HPDE6-E6E7 (cell line): ENCODE data around the gene ARRB2.

Source experiments
- DNase-seq: peaks from one replicate; pipeline ENCODE4 v3.0.0; 2011; ENCODE audit warnings: missing footprints; ENCODE audit errors: extremely low spot score

Gene ARRB2

DNA sequence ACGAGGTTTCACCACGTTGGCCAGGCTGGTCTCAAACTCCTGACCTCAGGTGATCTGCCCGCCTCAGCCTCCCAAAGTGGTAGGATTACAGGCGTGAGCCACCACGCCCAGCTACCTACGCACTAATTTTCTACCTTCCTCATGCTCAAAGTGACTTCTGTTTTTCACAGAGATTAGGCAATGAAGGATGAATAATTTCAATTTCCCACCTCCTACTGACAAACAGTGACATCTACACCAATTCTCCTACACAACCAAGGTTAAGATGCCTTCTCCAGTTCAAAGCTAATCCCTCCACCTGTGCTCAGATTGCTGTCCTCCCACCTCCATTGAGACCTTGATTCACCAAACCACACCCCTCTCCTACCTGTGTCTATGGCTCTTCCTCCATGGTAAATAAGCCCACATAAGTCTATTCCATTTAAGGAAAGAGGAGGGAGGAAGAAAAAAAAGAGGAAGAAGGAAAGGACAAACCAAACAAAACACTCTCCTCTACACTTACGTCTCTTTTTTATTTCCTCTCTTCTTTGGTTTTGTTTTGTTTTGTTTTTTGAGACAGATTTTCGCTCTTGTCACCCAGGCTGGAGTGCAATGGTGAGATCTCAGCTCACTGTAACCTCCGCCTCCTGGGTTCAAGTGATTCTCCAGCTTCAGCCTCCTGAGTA is 15.3 kb downstream of the ARRB2 start:
- DNase-seq, result no peak

DNA sequence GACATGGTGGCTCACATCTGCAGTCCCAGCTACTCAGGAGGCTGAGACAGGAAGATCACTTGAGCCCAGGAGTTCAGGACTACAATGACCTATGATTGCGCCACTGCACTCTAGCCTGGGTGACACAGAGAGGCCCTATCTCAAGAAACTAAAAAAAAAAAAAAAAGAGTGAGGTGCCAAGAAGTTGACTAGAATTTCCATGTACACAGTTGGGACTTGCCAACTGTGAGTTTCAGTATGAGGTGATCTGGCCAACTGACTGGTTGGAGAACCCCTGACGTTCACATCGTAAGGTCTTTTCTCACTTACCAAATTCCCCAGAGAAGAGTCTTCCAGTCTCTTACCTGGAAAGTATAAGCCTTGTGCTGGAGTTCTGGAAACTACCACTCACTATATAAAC is 17.7 kb downstream of the ARRB2 start:
- DNase-seq, result no peak

DNA sequence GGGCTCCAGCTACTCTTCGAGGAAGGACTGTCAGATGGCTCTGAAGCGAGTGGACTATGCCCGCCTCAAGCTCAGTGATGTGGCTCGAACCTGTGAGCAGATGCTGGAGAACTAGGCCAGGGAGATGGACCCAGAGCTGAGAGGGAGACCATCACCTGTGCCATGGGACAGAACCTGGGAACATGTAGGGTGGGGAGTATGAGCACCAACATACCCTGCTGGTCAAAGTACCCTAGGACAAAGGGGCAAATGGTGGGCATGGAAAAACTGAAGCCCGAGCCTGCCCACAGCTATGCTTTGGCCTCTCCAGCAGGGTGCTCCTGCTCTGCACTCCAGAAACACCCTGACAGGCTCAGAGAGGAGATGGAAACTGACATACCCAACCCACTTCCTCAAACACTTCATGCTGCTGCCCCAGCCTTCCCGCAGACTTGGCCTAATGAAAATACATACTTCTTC is 22.7 kb downstream of the ARRB2 start:
- no peak for DNase-seq

DNA sequence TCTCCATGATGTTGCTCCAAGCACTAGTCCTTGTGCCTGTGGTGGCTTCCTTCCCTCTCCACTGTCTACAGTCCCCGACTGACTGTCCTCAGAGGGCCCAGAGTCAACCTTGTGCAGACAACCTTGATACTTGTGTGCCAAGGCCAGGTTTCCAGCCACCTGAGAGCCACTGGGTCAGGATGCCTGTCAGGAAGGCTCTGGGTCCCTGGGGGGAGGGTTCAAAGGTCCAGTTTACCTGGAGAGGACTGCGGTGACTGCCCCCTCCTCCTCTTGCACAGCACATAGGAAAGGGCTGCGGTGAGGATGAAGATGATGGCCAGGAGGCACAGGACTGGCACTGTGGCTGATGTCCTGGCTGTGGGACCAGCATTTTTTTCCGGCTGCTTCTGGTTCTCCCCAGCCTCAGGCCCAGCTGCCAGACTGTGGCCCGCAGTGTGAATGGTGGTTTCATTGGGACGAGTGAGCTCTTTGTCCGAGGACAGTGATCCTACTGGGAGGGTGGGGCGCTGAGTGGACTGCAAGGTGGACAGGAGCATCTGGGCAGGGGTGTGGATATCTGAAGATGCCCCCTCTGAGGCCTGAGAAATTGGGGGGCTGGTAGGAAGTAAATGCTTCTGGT is 24.5 kb downstream of the ARRB2 start:
- DNase-seq, result no peak

DNA sequence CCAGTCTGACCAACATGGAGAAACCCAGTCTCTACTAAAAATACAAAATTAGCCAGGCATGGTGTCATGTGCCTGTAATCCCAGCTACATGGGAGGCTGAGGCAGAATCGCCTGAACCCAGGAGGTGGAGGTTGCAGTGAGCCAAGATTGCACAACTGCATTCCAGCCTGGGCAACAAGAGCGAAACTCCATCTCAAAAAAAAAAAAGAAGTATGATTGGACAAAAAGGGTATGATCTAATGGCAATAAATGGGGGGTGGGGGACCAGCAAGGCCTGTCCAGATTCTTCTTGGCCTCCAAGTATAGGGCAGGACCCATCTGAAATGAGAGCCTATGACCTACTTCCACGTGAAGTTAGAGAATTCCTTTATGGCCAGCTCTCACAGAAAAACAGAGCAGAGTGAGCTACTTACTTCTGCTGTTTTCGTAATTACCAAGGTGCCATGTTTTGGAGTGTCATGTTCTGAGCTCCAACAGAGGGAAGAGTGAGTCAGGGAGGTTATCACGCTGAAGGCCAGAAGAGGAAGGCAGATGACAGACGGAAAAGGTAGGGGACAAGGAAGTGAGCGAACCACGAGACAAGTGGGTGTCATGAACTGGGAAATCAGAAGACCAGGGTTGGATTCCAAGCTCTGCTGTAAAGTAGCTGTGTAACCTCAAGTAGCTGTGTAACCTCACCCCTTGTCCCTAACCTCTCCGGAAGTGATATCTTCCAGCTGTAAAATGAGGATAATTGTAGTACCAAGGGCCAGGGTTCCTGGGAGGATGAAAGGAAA is 25.6 kb downstream of the ARRB2 start:
- DNase-seq, result no peak

DNA sequence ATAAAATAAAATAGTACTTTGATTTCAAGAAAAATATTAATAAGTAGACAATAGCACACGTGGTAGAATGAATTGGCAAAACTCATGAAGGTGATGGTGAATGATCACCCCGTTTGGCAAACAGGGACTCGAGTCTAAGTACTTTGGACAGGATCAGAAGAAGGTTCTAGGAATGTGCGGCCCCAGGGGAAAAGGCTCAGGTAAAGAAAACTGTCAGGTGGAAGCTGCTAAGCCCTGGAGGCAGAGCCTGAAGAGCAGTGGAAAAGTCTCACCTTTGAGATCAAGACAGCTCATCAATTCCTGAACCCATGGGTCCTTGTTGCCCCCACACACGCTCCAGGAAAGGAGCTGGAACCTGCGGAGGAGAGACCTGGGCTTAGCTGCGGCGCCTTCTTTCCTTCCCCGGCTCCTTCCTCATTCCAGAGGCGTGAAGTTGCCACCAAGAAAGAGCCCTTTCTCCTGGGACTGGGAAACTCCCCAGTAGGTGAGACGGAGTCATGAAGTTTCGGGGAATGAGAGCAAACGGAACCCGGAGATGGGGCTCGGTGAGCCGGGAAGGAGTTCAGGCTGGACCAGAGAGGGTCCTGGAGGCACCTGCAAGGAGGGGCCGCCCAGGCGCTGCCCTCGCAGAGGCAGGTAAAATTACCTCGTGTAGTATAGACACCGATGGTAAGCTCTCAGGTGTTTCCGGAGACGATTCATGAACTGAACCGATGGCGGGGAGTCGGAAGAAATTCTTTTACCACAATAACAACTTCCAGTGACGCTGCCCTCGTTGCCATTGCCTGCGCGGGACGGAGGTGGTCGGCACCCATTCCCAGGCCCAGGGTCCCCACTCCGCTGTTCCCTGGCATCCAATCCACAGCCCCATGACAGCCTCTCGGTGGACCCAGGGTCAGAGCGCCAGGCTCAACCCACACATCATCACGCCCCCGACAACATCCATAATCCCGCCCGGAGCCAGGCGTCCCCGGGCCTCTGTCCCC is 28.0 kb downstream of the ARRB2 start:
- DNase-seq, result peak; percentile 74

DNA sequence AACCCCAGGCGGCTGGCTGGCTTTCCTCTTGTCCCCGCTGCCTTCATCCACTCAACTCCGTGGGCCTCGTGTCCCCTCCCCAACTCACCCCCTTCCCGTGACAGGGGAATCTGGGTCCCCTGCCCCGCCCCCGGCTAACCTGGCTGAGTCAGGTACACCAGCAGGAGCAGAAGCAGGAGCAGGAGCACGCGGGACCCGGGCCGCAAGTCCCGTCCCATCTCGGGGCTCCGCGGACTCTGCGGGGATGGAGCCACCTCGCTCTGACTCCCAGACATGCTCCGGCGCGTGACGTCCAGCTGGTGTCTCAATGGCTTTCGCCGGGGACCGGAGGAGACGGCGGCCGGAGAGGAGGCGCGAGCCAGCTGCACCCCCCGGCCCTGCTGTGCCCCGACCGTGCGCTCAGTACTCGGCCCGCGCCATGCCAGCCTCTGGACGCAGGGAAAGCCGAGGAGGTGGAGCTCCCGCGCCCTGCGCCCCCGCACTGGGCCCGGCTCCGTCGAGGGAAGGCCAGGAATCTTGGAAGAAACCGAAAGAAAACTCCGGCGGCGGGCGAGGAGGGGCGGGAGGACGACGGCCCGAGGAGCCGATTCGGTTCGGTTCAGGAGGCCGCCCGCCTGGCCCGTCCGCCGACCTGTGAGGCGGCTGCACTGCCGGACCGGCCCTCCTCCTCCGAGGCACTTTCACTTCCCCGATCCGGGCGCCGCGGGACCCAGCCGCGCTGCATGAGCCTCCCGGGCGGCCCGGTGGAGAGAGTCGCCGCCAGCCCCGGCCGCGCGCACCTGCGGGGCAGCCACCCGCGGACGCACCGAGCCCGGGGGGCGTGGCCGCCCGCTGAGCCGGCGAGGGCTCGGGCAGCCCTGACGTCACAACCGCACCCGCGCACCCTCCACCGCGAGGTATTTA is 28.9 kb downstream of the ARRB2 start, which contains the start of the genes CXCL16 and ZMYND15:
Gene CXCL16, minus strand, starts transcription at position 807 of the 903 bp plus-strand sequence. Its CDS starts 589 bp downstream, at position 218.
Gene ZMYND15, plus strand, starts transcription at position 712 of the 903 bp plus-strand sequence. CDS start 716 bp downstream, outside the sequence.
- peak; percentile 81 for DNase-seq

DNA sequence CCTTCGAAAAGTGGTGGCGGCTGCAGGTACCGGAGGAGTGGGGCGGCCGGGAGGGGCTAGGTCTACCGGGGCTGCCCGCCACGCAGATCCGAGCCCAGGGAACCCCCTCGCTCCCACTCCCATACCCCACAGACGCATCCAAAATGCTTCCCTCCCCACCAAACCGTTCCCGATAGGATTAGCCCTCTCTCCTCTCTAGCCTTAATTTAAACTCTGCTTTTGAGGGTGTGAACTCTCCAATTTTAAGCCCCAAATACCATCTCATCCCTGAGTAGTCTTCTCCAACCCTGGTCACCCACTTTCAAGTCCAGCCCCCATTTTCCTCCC is 29.6 kb downstream of the ARRB2 start:
- DNase-seq, result no peak

DNA sequence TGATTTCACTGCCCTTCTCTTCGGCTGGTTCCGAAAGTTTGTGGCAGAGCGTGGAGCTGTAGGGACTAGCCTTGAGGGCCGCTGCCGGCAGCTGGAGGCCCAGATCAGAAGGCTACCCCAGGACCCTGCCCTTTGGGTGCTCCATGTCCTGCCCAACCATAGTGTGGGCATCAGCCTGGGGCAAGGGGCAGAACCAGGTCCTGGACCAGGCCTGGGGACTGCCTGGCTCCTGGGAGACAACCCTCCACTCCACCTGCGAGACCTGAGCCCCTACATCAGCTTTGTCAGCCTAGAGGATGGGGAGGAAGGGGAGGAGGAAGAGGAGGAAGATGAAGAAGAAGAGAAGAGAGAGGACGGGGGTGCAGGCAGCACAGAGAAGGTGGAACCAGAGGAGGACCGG is 30.2 kb downstream of the ARRB2 start:
- DNase-seq, result no peak

DNA sequence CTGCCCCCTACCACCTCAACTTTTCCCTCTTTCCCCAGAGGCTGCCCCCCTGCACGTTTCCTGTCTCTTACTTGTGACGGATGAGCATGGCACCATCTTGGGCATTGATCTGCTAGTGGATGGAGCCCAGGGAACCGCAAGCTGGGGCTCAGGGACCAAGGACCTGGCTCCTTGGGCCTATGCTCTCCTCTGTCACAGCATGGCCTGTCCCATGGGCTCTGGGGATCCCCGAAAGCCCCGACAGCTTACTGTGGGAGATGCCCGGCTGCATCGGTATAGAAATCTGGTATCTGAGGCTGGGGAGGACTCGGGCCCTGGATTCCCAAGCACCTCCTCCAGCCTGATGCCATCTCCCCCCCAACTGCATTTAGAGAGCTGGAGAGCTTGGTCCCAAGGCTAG is 31.1 kb downstream of the ARRB2 start:
- DNase-seq, result no peak

DNA sequence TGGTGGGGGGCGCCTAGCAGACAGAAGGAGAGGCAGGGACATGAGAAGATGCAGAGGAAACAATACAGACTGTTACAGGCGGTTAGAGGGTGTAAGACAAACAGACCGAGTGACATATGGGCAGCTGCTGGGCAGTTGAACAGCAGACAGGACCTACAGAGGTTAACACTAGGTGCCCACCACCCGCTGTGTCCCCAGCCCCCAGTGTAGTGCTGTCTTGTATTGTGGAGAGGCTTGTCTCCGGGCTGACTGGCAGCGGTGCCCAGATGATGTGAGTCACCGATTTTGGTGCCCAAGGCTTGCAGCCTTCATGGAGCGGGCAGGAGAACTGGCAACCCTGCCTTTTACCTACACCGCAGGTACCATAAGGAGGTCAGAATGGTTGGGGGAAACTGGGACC is 31.7 kb downstream of the ARRB2 start:
- DNase-seq, result no peak

DNA sequence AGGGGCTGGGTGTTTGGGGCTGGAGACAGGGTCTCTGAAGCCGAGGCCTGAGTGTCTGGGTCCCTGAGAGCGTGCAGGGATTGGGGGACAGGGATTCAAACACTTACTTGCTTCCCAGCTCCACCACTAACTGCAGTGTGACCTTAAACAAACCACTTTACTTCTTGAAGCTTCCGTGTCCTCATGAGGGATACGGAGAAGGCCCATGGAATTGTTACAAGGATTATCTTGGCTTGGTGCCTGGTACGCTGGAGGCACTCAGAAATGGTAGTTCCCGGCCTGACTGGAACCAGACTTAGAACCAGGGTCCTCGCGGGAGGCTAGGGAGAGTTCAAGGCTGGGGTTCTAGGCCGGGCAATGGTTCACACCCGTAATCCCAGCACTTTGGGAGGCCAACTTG is 32.2 kb downstream of the ARRB2 start:
- DNase-seq, result no peak

DNA sequence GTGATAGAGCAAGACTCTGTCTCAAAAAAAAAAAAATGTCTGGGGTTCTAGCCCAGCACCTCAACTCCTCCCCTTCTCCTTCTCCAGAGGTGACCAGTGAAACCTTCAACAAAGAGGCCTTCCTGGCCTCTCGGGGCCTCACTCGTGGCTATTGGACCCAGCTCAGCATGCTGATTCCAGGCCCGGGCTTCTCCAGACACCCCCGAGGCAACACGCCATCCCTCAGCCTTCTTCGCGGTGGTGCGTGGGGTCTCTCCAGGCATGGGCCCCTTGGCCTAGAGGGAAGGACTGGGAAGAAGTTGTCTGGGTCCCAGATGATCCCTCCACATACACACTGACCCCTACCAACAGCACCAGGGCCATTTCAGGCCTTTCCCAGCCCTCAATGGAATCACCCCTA is 32.8 kb downstream of the ARRB2 start:
- no peak for DNase-seq

DNA sequence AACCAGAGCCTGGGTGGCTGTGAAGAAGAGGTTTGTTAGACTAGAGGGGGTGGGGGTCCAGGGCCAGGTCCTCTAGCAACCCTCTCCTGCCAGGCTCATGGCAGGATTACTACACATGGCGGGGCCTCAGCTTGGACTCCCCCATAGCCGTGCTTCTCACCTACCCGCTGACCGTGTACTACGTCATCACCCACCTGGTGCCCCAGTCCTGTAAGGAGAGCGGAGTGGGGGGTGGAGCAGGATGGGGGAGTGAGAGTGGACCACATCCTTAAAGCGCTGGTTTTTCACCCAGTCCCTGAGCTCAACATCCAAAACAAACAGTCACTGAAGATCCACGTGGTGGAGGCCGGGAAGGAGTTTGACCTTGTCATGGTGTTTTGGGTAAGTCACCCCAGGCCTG is 33.5 kb downstream of the ARRB2 start:
- no peak for DNase-seq

DNA sequence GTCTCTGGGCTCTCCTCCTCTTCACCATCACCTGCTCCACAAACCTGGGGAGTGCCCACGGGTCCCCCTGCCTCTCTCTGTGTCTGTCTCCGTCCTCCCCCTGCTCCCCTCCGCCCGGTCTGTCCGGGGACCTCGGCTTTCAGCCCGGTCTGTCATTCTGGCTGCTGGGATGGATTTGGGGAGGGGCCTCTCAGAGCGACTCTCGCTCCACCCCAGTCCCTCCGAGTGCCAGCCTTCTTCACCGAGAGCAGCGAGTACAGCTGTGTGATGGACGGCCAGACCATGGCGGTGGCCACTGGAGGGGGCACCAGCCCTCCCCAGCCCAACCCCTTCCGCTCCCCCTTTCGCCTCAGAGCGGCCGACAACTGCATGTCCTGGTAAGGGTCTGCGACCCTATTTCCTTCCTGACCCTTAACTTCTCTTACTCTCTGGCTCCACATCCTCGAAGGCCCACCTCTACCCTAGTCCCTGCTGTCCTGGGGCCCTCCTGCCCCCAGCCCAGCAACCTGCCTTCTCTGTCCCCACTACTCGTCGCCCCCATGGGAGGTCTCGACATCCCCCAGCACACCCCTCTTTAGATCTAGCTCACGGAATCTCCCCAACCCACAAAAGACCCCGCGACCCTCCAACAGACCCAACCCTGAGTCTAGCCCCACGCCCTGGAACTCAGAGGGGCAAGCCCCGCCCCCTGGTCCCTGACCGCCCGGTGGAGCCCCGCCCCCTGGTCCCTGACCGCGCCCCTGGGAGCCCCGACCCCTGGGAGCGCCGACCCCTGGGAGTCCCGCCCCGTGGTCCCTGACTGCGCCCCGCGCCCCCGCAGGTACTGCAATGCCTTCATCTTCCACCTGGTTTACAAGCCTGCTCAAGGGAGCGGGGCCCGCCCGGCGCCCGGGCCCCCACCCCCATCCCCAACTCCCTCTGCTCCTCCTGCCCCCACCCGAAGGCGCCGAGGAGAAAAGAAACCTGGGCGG is 34.9 kb downstream of the ARRB2 start:
- no peak for DNase-seq

DNA sequence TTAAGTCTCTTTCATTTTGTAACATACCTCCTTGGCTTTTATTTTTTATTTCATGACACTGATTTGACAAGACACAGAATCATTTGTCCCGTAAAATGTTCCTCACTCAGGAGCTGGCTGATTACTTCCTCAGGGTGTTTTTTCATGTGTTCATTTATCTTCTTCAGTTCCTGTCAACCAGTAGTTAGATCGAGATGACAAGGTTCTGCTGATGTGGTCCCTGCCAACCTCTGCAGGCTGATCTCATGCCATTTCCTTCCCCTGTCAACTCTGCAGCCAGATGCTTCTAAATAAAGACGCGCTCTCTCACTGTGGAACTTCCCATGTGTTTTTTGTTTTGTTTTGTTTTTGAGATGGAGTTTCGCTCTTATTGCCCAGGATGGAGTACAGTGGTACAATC is 37.4 kb downstream of the ARRB2 start:
- no peak for DNase-seq

DNA sequence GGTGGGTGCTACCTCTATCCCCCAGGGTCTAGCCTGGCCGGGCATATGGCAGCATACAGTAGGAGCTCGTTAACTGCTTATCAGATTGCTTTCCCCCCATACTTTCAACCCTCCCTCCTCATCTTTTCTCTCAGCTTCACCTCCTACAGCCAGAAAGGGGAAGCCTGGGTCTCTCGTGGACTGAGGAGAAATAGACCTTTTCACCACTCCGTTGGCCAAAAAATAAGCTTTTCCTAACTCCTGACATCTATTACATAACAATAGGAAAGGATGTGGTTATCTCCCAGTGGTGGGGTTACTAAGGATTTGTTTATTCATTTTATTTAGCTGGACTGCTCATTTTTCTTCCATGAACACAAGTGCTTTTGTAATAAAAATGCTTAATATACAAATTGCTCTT is 38.3 kb downstream of the ARRB2 start:
- DNase-seq, result no peak

DNA sequence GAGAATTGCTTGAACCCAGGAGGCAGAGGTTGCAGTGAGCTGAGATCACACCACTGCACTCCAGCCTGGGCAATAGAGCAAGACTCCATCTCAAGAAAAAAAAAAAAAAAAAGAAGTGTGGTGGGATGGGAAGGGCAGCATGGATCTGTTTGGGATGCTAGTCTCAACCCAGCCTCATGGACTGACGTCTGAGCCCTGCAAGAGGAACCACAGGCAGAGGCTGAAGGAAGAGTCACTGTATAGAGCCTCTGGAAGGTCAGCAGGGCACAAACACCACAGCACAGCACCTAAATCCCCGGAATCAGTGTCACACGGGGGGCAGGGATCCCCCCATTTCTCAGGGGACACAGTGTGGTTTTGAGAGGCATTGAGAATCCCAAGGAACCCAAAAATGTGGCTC is 40.2 kb downstream of the ARRB2 start:
- no peak for DNase-seq

DNA sequence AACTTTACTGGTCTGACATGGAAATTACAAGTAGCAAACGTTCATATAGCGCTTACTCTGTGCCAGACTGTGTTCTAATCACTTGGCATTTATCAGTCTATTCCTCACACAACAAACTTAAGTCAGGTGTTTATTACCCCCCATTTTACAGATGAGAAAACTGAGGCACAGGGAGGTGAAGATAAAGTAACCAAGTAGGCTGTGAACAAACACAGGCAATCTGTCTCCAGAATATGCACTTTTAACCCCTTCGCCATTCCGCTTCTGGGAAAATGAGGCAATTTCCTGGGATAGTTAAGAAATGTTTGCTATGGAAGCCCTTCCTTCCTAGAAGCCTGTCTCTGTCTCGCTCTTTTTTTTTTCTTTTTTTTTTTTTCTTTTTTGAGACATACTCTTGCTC is 41.5 kb downstream of the ARRB2 start:
- DNase-seq, result no peak
